ENCODE results near the gene CERS3.

The CERS3 gene

DNA sequence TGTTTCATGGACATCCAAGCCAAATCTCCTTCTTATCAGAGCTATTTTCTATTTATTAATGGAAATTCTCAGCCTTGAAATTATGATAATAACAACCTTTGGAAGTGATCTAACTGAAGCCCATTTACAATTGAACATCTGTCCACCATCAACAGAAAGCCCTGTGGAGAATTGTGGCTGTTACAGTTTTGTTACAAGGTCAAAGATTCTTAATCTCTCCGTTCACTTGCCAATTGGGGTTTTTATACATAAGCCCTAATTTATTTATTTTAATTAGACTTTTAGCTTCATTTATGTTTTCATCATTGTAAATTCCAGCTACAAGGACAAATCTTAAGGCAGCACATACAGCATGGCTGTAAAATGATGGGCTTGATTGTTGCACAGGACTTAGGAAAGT lies 3.3 kb downstream of the CERS3 start:
- ChIA-PET POLR2A (no interaction called here), CTCF (interaction anchor here (1.3 to 2.0 kb wide), 2 partner anchors 10 to 483 kb away, joined by 3 to 6 read pairs; no protein-coding TSS in a partner anchor)
- DNase-seq (ENCODE audit: extremely low spot score), result no peak
- TF ChIP-seq, protein P1, sequence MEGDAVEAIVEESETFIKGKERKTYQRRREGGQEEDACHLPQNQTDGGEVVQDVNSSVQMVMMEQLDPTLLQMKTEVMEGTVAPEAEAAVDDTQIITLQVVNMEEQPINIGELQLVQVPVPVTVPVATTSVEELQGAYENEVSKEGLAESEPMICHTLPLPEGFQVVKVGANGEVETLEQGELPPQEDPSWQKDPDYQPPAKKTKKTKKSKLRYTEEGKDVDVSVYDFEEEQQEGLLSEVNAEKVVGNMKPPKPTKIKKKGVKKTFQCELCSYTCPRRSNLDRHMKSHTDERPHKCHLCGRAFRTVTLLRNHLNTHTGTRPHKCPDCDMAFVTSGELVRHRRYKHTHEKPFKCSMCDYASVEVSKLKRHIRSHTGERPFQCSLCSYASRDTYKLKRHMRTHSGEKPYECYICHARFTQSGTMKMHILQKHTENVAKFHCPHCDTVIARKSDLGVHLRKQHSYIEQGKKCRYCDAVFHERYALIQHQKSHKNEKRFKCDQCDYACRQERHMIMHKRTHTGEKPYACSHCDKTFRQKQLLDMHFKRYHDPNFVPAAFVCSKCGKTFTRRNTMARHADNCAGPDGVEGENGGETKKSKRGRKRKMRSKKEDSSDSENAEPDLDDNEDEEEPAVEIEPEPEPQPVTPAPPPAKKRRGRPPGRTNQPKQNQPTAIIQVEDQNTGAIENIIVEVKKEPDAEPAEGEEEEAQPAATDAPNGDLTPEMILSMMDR (IDR thresholded peaks at IDR 0.05; ENCODE audit: control extremely low read depth, extremely low read depth, low read depth, missing control alignments), result no peak

DNA sequence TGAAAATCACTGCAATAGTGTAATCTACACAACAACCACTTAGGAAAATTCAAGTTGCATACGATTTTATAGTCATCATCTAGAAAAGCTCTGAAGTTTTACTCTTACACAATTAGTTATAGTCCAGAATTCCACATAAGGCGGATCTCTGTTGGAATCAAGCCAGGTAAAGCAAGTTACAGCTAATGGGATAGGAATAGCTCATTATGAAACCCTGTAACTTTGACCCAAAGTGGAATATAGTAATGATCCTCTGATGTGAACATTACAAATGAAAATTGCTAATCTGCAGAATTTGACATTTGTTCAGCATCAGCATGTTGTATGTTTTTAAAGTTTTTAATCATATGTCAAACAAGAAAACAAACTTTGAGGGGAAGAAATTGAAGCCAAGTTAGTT lies 4.4 kb downstream of the CERS3 start:
- ChIA-PET POLR2A (no interaction called here), CTCF (interaction anchor here (2.0 kb wide), 1 partner anchor 9 kb away, joined by 6 read pairs; no protein-coding TSS in a partner anchor)
- DNase-seq (ENCODE audit: extremely low spot score), result no peak
- TF ChIP-seq, protein P1 (IDR thresholded peaks at IDR 0.05; ENCODE audit: control extremely low read depth, extremely low read depth, low read depth, missing control alignments), result no peak

DNA sequence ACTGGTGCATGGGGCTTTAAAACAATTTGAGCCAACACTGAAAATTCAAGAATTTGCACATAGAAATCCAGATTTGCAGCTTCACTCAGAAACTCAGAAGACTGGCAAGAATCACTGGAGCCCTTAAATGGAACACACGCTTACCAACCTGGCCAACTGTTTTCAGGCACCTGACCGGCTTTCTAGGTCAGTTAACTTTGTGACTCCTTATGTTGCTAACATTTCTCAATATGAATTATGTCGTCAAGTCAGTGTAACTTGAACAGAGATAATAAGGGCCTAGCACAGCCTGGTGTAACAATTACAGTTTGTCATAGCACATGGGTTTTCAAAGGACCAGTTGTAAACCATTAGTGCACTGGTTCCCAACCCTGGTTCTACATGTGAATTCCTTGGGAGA lies 6.8 kb downstream of the CERS3 start:
- DNase-seq (ENCODE audit: extremely low spot score), result no peak
- ChIA-PET CTCF (interaction anchor here (1.1 kb wide), 1 partner anchor 9 kb away, joined by 3 read pairs; no protein-coding TSS in a partner anchor), POLR2A (no interaction called here)
- TF ChIP-seq, protein P1 (IDR thresholded peaks at IDR 0.05; ENCODE audit: control extremely low read depth, extremely low read depth, low read depth, missing control alignments), result no peak

DNA sequence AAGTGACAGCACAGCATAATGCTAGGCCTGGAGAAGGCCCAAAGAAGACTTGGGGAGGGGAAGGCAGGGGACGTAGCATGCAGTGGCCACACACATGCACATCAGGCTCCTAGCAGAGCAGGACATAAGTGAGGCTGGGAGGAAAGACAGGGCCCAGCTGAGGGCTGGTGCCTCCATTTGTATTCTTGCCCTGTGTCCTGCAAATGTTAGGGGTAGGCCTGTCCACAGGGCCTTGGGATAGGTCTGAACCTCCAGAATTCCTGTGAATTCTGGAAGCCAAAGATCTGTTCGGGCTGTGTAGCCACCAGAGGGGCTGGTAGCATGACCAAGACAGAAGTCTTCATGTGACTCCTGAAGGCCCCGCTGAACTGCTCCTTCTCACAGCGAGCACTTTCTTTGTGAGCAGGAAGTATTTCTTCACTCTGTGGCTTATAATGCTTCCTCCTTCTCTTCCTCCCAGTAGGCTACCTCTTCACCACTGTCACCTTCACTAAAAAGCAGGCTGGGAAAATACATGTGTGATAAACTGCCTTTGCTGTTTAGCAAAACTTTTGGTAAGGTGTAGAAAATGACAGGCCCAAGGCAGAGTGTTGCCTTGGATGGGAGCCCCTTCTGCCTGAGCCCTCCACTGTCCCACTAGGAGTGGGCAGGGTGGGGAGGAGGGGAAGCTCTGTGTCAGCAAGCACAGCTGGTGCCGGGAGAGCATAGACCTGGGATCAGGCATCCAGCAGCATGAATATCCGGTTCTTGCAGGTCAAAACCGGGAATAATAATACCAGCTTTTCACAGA lies 8.4 kb downstream of the CERS3 start:
- TF ChIP-seq, protein P1 (IDR thresholded peaks at IDR 0.05; ENCODE audit: control extremely low read depth, extremely low read depth, low read depth, missing control alignments), result no peak
- DNase-seq (ENCODE audit: extremely low spot score), result no peak
- POLR2A ChIA-PET, result no interaction called here
- CTCF ChIA-PET, result no interaction called here

DNA sequence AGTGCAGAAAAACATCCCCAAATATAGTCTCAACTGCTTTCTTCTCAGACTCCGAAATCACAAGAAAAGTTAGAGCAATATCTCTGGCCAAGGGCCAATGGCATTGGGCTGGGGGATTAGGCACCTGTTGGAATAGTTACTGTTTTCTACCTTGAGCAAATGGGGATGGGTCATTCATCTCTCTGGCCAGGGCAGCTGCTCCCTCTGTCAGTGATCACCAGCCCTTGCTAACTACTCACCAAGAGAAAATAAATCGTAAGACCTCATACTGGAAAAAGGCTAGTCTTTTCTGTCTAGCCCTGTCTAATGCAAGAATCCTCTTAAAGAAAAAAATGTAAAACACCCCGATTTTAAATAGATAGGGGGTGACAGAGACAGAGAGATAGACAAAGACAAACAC lies 10.9 kb downstream of the CERS3 start:
- ChIA-PET CTCF (no interaction called here), POLR2A (no interaction called here)
- no peak for DNase-seq (ENCODE audit: extremely low spot score)
- TF ChIP-seq, protein P1 (IDR thresholded peaks at IDR 0.05; ENCODE audit: control extremely low read depth, extremely low read depth, low read depth, missing control alignments), result no peak

DNA sequence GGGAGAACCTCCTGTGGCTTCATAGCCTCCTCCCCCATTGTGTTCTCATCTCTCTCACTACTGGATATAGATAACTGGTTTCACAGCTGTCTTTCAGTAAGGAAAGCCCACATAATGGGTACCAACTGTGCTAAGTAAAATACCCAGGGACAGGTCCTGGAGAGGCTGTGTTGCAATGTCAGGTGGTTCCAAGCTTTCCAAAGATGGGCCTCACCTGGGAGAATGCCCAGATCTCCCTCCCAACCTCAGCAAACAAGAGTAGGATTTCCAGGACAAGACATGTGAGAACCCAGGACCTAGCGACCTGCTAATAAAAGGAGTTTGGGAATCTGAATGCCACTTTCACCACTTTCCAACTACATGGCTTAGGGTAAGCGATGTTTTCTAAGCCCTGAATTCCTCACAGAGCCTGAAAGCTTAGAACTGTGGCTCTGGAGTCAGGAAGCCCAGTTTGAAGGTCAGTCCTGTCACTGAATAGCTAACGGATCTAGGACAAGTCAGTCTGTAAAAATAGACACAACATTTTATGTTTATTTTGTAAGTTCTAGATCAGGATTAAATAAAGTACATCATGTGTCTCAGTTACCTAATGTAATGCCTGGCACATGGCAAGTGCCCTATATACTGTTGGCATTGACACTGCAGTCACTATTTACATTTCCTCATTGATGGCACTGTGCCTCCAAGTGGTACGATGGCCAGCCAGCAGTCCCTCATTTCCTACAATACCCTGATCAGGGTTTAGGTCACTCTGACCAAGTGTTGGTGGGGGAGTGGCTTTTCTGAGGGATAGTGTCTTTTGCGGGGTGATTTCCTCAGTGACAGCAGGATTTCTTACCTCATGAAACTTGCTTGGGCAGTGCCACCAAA lies 11.9 kb downstream of the CERS3 start:
- POLR2A ChIA-PET, result no interaction called here
- TF ChIP-seq, protein P1 (IDR thresholded peaks at IDR 0.05; ENCODE audit: control extremely low read depth, extremely low read depth, low read depth, missing control alignments), result no peak

More for the DNA sequence above, 11.9 kb downstream of the CERS3 start:
- CTCF ChIA-PET, result interaction anchor here (1.0 kb wide), 1 partner anchor 28 kb away, joined by 4 read pairs; no protein-coding TSS in a partner anchor
- DNase-seq (ENCODE audit: extremely low spot score), result no peak
